Measurements from ENCODE around the gene ACO1. TPM values are rescaled to one million over a fixed set of nuclear protein-coding genes. Genes with fewer than 3 reads are reported as not detected.

ACO1 gene
- total and polyA plus RNA-seq, 2 donors (not counting 3 experiments of a cell fraction or from before 2014, with no cell fraction given) = 51.6 to 54.1 TPM

DNA sequence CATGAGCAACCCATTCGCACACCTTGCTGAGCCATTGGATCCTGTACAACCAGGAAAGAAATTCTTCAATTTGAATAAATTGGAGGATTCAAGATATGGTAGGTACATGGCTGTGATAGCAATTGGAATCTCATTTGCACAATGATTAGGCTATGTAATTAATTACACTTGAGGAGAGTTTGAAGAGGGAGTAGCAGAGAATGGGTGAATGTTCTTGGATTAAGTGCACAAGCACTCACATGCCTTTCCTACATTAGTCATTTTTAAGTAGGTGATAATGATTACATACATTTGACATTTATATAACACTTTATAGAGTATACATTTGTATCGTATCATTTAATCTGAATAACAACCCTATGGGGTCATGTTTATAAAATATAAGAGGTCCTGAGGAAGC lies 21.1 kb downstream of the ACO1 start:
- Histone ChIP-seq H3K27ac (ENCODE audit: insufficient read depth, low read depth, low read length) (no peak overlapping the region), H3K9ac (replicated peaks; ENCODE audit: extremely low read depth, insufficient read depth, low read length) (no peak overlapping the region), H3K4me2 (ENCODE audit: insufficient read depth, low read length) (no peak overlapping the region), H2AFZ (ENCODE audit: low read depth, low read length) (no peak overlapping the region), H4K20me1 (replicated peaks; ENCODE audit: control insufficient read depth, extremely low read depth, insufficient read depth, low read length) (no peaks in the 10 kb centered on the region), H3K9me1 (replicated peaks; ENCODE audit: control insufficient read depth, extremely low read depth, insufficient read depth, low read length) (no peaks in the 10 kb centered on the region), H3K4me3 (replicated peaks in 1 of 3; ENCODE audit: insufficient read depth in 1 of 3, low read depth in 1 of 3, low read length in 3 of 3) (no peak overlapping the region), H3K9me3 (replicated peaks; ENCODE audit: control insufficient read depth, insufficient read depth, low read length) (no peaks in the 10 kb centered on the region), H3K4me1 (ENCODE audit: control insufficient read depth, extremely low read depth, insufficient read depth, low read length) (peaks cover 3% of the 10 kb centered on the region), H3K36me3 (ENCODE audit: control insufficient read depth in 2 of 2, extremely low read depth in 1 of 2, insufficient read depth in 2 of 2, low read length in 2 of 2) (peaks cover 7 to 9% of the 10 kb centered on the region in 2 experiments), H3K27me3 (ENCODE audit: control insufficient read depth in 2 of 2, insufficient read depth in 2 of 2, low read length in 2 of 2) (no peaks in the 10 kb centered on the region), H3K79me2 (ENCODE audit: control insufficient read depth, insufficient read depth, low read length) (peaks cover 14% of the 10 kb centered on the region)
- CTCF ChIA-PET = no interaction called here
- BruUV-seq (replicated peaks) = no TSS peak
- dilution Hi-C loops (cut with MboI; ENCODE audit: extremely low pct_ligation_motif_present, low sequenced_read_pairs) = no loop called here
- POLR2A ChIA-PET = no interaction called here
- TF ChIP-seq CTCF (IDR thresholded peaks at IDR 0.05; ENCODE audit: extremely low read depth in 1 of 2, insufficient read depth in 1 of 2, low read depth in 1 of 2, low read length in 2 of 2) (no peak), POLR2A (IDR thresholded peaks at IDR 0.05; ENCODE audit: low read depth, low read length) (no peak), GATA2 (IDR thresholded peaks at IDR 0.05; ENCODE audit: insufficient read depth, insufficient read length, low read depth, low read length) (no peak), FOS (IDR thresholded peaks at IDR 0.05; ENCODE audit: borderline replicate concordance, insufficient read depth, low read length) (no peak), MYC (IDR thresholded peaks at IDR 0.05; ENCODE audit: low read depth, low read length) (no peak), JUN (IDR thresholded peaks at IDR 0.05; ENCODE audit: borderline replicate concordance, insufficient read depth, insufficient read length, low read depth) (no peak), POLR2AphosphoS5 (IDR thresholded peaks at IDR 0.05; ENCODE audit: insufficient read depth, low read depth, low read length) (no peak), MAX (IDR thresholded peaks at IDR 0.05; ENCODE audit: insufficient read depth, insufficient read length) (no peak), EZH2 (IDR thresholded peaks at IDR 0.05; ENCODE audit: borderline replicate concordance, low read depth, low read length, severe bottlenecking) (no peak)
- intact Hi-C loops (cut with micrococcal nuclease) = no loop called here
- FAIRE-seq = no peak
- no peak for DNase-seq (ENCODE audit: low read depth, low spot score)

Measured in endothelial cell of umbilical vein (primary cell).